Epithelial cell of esophagus (primary cell): Measurements from ENCODE around the gene RGL3.

Experiments used
- DNase-seq: peaks from one replicate; pipeline ENCODE4 v3.0.0; 2010; ENCODE audit warnings: low read depth
- H3K4me3 ChIP-seq: 2 replicates; pipeline ENCODE4 v1.5.1; 2011; ENCODE audit warnings: mild to moderate bottlenecking, low read length, control low read depth
- TF ChIP-seq, protein P1 (sequence below): IDR thresholded peaks from 2 replicates; pipeline ENCODE4 v1.5.1; 2011; ENCODE audit warnings: low read depth, mild to moderate bottlenecking, low read length, control low read depth, inconsistent platforms; ENCODE audit not compliant: insufficient read depth; ENCODE audit errors: missing control alignments

RGL3 gene

DNA sequence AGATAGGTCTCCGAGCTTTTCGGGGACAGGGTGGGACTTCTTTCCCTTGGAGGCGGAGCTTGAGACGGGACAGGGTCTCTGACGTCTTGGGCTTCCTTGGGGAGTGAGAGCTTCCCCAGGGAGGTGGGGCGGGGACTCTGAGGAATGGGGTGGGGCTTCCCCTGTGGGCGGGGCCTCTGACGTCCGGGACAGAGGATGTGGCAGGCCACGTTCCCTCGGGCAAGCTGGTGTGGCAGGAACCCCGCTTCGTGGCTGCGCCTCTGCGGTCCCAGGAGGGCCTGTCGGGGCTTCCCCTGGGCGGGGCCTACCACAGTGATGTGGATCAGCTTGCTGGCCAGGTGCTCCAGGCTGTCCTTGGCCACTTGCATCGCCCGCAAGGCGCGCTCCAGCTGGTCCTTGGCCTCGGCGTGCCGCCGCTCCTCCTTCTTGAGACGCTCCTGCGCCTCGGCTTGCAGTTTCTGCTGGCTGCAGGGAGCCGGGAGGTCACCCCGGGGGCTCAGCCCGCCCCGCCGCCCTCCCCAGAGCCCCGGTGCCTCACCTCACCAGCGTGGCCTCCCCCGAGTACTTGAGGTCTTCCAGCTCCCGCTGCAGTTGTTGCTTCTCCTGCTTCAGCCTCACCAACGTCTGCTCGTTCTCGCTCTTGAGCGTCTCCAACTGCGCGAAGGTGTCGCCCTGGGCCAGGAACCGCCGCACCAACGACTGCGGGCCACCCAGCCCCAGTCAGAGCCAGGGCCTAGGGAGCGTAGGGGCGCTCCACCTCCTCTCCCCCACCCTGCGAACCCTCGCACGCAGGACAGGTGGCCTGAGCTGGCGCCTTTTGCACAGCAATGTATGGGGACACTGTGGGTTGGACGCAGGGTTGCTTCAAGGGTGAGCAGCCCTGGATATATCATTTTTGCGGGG lies 3.3 kb upstream of the RGL3 start:
- TF ChIP-seq, protein P1, sequence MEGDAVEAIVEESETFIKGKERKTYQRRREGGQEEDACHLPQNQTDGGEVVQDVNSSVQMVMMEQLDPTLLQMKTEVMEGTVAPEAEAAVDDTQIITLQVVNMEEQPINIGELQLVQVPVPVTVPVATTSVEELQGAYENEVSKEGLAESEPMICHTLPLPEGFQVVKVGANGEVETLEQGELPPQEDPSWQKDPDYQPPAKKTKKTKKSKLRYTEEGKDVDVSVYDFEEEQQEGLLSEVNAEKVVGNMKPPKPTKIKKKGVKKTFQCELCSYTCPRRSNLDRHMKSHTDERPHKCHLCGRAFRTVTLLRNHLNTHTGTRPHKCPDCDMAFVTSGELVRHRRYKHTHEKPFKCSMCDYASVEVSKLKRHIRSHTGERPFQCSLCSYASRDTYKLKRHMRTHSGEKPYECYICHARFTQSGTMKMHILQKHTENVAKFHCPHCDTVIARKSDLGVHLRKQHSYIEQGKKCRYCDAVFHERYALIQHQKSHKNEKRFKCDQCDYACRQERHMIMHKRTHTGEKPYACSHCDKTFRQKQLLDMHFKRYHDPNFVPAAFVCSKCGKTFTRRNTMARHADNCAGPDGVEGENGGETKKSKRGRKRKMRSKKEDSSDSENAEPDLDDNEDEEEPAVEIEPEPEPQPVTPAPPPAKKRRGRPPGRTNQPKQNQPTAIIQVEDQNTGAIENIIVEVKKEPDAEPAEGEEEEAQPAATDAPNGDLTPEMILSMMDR: no peak
- no peak overlapping the region for H3K4me3 ChIP-seq
- peak; percentile 94 for DNase-seq

DNA sequence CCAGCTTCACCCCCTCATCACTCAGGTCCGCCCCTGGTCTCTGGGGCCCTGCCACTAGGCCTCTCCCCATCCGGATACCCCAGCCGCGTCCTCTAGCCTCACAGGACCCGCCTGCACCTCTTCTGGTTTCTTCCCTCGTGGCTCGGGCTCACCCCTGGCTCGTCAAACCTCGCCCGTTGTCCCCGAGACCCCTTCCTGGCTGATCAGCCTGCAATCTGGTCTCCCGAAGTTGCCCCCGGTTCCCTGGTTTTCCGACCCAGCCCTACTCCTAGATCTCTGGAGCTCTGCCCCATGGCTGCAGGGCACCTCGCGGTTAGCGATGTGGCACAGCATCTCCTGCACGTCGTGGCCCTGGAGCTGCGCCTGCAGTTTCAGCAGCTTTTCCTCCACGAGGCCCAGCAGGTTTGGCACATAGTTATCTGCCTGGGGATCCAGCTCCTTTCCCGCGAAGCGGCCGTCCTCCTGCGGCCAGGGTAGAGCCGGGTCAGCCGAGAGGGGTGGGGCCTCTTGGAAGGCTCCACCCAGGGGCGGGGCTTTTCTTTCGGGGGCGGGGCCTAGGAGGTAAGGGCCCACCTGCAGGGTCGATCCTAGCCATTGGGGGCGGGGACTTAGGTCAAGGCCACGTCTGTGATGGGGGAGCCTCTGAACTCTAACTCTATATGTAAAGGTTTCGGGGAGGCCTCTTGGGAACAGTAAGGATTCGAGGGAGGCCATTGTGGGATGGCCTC lies 2.4 kb upstream of the RGL3 start:
- peak; percentile 25 for DNase-seq
- no peak overlapping the region for H3K4me3 ChIP-seq
- TF ChIP-seq, protein P1: no peak

DNA sequence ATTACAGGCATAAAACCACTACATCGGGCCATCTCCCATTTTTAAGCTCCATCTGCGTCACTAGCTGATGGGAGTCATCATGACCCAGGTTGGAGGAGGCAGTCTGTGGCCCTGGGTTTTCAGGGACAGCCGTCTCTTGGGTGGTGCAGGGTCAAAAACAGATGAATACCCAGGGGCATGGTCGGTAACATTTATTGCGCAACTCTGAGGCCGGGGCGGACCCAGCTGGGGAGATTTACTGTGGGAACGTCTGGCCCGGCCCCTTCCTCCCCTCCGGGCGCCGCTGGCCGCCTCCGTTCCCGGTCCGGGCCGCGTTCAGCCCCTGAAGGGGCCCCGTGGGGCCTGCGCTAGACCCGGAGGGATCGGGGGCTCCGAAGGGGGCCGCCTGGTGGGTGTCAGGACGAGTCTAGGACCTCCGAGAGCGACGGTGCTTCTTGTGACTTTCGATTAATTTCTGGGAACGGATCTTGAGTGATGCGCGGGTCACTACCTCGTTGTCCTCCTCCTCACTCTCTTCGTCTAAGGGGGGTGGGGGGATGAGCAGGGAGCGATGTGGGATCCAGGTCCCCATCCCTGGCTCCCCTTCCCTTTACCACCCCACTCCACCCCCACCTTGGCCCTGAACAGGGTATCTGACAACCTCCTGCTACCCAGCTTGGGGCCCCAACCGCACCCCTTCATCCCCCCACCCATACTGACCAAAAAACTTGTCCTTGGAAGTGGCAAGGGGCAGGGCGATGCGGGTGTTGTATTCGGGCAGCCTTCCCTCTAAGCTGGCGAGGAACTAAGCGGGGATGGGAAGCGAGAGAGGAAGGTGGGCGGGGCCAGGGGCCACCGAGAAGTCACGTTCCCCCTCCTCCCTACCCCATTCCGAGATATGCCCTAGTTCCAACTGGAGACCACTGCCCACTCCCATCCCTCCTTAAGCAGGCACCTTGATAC lies 1.6 kb upstream of the RGL3 start:
- no peak for DNase-seq
- TF ChIP-seq, protein P1: no peak
- H3K4me3 ChIP-seq: no peak overlapping the region

DNA sequence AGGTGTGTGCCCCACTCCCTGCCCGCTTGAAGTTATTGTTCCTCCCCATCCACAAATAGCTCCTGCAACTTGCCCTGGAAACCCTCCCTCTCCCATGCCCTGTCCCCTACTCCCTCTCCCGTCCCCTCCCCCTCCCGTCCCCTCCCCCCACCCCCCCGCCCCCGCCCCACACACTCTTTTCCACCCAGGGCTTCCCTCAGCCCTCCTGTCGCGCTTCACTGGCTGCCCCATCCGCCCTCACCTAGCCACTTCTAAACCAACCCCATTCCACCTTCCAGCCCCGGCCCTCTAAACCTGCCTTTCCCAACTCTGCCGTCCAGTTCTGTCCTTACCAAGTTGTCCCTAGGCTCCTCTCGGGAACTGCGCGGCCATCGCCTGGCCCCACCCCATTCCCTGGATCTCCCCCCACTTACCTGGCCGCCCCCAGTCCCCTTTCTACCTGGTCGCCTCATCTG lies 993 bp downstream of the RGL3 start:
- DNase-seq: no peak
- no peak overlapping the region for H3K4me3 ChIP-seq
- TF ChIP-seq, protein P1: no peak

DNA sequence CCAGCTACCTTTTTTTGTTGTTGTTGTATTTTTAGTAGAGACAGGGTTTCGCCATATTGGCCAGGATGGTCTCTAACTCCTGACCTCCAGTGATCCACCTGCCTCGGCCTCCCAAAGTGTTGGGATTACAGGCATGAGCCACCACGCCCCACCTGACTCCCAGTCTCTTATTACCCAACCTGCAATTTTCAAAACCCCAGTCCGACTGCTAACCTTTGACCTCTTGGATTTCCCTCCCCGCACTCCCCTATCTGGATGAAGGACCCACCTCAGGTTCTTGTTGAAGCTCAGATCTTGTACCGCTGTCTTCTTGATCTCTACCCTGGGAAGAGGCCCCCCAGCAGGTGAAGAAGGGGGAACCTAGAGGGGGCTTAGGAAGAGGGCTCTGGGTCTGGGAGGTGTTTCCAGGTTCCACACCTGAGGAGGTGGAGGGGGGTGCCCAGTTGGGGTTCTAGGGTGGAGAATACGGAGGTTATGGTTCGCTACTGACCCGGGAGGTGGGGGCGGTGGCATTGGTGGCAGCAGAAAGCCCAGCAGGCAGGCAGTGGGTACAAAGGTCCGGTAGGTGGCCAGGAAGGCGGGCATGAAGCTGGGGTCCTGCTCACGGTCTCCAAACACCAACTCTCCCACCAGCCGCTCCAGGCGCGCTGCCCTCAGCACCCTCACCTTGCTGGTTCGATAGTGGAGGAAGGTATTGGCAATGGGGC lies 2.6 kb downstream of the RGL3 start:
- no peak overlapping the region for H3K4me3 ChIP-seq
- DNase-seq: no peak
- TF ChIP-seq, protein P1: no peak

DNA sequence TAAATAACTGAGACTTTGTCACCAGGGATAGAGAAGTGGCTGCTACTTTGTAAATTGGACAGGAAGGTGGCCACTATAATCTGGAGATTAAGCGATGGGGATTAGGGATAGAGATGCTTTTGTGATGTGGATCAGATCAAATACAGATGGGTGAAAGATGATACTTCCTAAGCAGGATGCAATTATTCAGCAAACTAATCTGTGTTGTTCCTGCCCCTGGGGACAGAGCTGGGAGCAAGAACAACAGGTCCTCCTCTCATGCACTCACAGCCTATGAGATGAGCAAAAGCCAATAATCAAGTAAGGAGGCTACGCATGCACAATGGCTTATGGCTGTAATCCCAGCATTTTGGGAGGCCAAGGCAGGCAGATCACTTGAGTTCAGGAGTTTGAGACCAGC lies 4.6 kb downstream of the RGL3 start:
- H3K4me3 ChIP-seq: no peak overlapping the region
- TF ChIP-seq, protein P1: no peak
- no peak for DNase-seq
